Measurements from ENCODE around the gene RPL18A. TPM values are rescaled to one million over a fixed set of nuclear protein-coding genes. Genes with fewer than 3 reads are reported as not detected.

Gene RPL18A
- total RNA-seq, 3 donors from 2014 or later: 1,368 to 1,650 (median 1,462) TPM

DNA sequence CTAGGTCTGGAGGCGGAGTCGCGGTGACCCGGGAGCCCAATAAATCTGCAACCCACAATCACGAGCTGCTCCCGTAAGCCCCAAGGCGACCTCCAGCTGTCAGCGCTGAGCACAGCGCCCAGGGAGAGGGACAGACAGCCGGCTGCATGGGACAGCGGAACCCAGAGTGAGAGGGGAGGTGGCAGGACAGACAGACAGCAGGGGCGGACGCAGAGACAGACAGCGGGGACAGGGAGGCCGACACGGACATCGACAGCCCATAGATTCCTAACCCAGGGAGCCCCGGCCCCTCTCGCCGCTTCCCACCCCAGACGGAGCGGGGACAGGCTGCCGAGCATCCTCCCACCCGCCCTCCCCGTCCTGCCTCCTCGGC is 12.2 kb downstream of the RPL18A start, which contains the start of gene SLC5A5:
TSS of gene SLC5A5 (plus strand) at position 68 of the 373 bp plus-strand sequence. CDS start 375 bp downstream, outside the sequence.
- H3K36me3 ChIP-seq (ENCODE audit: low read depth): no peaks in the 10 kb centered on the region
- no peak for ATAC-seq
- intact Hi-C loops (cut with DNase I, micrococcal nuclease): no loop called here
- TF ChIP-seq, protein P1, sequence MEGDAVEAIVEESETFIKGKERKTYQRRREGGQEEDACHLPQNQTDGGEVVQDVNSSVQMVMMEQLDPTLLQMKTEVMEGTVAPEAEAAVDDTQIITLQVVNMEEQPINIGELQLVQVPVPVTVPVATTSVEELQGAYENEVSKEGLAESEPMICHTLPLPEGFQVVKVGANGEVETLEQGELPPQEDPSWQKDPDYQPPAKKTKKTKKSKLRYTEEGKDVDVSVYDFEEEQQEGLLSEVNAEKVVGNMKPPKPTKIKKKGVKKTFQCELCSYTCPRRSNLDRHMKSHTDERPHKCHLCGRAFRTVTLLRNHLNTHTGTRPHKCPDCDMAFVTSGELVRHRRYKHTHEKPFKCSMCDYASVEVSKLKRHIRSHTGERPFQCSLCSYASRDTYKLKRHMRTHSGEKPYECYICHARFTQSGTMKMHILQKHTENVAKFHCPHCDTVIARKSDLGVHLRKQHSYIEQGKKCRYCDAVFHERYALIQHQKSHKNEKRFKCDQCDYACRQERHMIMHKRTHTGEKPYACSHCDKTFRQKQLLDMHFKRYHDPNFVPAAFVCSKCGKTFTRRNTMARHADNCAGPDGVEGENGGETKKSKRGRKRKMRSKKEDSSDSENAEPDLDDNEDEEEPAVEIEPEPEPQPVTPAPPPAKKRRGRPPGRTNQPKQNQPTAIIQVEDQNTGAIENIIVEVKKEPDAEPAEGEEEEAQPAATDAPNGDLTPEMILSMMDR (IDR thresholded peaks at IDR 0.05): no peak
- H3K4me1 ChIP-seq (ENCODE audit: low read depth): peaks cover 16% of the 10 kb centered on the region
- DNase-seq: no peak
- H3K9me3 ChIP-seq: no peaks in the 10 kb centered on the region
- H3K4me3 ChIP-seq: no peak within 1 kb of the TSS

DNA sequence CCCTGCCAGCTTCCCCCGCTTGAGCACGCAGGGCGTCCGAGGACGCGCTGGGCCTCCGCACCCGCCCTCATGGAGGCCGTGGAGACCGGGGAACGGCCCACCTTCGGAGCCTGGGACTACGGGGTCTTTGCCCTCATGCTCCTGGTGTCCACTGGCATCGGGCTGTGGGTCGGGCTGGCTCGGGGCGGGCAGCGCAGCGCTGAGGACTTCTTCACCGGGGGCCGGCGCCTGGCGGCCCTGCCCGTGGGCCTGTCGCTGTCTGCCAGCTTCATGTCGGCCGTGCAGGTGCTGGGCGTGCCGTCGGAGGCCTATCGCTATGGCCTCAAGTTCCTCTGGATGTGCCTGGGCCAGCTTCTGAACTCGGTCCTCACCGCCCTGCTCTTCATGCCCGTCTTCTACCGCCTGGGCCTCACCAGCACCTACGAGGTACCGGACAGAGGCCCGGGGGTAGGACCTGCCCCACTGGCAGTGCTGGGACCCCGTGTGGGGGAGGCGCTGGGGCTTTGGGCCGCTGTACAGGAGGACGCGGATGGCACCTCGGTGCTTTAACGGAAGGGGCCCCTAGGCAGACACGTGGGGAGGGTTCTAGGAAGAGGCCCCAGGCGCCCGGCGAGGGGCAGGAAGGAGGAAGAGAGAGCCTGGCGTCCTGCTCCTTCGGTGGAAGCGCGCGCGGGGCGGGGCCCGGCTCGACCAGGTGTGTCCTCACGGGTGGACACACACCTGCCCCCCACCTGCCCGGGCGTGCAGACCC is 12.7 kb downstream of the RPL18A start:
- peak; percentile 46 for ATAC-seq
- no peaks in the 10 kb centered on the region for H3K9me3 ChIP-seq
- peaks cover 16% of the 10 kb centered on the region for H3K4me1 ChIP-seq (ENCODE audit: low read depth)
- intact Hi-C loops (cut with DNase I, micrococcal nuclease): no loop called here
- no peaks in the 10 kb centered on the region for H3K36me3 ChIP-seq (ENCODE audit: low read depth)
- TF ChIP-seq, protein P1 (IDR thresholded peaks at IDR 0.05): no peak
- peak; percentile 32 to 69 (median 51) for DNase-seq
- H3K4me3 ChIP-seq: no peak overlapping the region

DNA sequence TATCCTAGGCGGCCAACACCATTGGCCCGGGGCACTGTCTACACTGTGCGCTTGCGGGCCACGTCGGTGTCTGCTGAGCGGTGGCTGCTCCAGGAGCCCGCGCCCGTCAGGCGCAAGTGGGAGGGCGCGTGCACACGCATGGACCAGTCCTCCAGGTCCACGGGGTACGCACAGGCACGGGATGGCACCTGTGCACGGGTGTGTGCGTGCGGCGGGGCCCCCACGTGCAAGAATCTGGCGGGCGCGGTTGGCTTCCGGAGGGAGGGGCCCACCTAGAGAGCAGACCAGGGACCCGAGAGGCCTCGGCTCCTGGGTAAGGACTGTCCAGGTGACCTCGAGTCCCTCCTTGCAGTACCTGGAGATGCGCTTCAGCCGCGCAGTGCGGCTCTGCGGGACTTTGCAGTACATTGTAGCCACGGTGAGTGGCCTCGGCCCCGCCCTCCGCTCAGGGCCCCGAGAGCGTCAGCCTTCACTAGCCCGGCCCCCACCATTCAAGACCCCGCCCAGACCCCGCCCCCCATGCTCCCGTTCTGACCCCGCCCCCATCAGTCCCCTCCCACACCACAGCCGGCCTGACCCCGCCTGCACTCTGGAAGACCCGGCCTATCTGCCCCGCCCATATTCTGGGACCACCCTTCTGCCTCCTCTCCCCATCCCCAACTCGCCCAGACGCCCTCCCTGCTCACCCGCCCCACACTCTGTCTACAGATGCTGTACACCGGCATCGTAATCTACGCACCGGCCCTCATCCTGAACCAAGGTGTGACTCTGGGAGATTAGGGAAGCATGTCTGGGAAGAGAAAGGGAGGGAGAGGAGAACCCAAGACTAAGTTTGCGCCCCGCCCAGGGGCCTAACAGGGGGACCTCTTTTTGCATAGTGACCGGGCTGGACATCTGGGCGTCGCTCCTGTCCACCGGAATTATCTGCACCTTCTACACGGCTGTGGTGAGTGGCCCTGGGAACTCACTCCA is 14.4 kb downstream of the RPL18A start:
- H3K4me3 ChIP-seq: no peak overlapping the region
- peak; percentile 71 to 76 (median 72) for DNase-seq
- intact Hi-C loops (cut with DNase I, micrococcal nuclease): no loop called here

DNA sequence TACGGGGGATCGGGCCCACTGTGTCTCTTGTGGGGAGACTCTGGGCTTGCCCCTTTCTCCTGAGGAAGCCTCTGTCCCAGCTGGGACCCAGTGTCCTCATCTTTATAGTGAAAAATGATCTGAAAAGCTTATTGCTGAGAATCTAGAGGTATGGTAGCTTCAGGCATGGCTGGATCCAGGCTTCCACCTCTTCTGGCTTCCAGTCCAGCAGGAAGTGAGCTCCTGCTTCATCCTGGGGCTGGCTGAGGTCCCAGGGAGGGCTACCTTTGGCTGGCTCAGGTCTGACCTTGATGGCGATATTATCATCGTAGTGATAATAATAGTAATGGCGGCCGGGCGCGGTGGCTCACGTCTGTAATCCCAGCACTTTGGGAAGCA is 15.0 kb downstream of the RPL18A start:
- H3K36me3 ChIP-seq (ENCODE audit: low read depth): no peaks in the 10 kb centered on the region
- TF ChIP-seq, protein P1 (IDR thresholded peaks at IDR 0.05): no peak
- intact Hi-C loops (cut with DNase I, micrococcal nuclease): no loop called here
- H3K4me3 ChIP-seq: no peak overlapping the region
- peaks cover 16% of the 10 kb centered on the region for H3K4me1 ChIP-seq (ENCODE audit: low read depth)
- ATAC-seq: no peak
- no peak for DNase-seq
- no peaks in the 10 kb centered on the region for H3K9me3 ChIP-seq

More for the DNA sequence above, 14.4 kb downstream of the RPL18A start:
- no peaks in the 10 kb centered on the region for H3K36me3 ChIP-seq (ENCODE audit: low read depth)
- TF ChIP-seq, protein P1 (IDR thresholded peaks at IDR 0.05): no peak
- peaks cover 16% of the 10 kb centered on the region for H3K4me1 ChIP-seq (ENCODE audit: low read depth)
- H3K9me3 ChIP-seq: no peaks in the 10 kb centered on the region
- peak; percentile 87 for ATAC-seq

DNA sequence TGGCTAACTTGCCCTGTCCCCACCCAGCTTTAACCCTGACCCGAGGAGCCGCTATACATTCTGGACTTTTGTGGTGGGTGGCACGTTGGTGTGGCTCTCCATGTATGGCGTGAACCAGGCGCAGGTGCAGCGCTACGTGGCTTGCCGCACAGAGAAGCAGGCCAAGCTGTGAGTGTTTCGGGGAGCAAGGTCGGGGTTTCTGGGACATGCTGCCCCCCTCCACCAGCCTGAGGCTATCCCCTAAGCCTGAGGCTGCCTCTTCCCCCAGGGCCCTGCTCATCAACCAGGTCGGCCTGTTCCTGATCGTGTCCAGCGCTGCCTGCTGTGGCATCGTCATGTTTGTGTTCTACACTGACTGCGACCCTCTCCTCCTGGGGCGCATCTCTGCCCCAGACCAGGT is 18.0 kb downstream of the RPL18A start:
- Histone ChIP-seq H3K9me3 (no peaks in the 10 kb centered on the region), H3K4me3 (no peak overlapping the region), H3K4me1 (ENCODE audit: low read depth) (peaks cover 5% of the 10 kb centered on the region), H3K36me3 (ENCODE audit: low read depth) (no peaks in the 10 kb centered on the region)
- TF ChIP-seq, protein P1 (IDR thresholded peaks at IDR 0.05): no peak
- intact Hi-C loops (cut with DNase I, micrococcal nuclease): no loop called here
- no peak for ATAC-seq
- DNase-seq: no peak

Data from mucosa of descending colon (tissue), 3 donors.